Chondrocyte (in vitro differentiated cells): Measurements from ENCODE around the gene CILP2. TPM values are rescaled to one million over a fixed set of nuclear protein-coding genes. Genes with fewer than 3 reads are reported as not detected.
A peak's percentile ranks its signal among the peaks of the same experiment; 100 is the strongest.

ENCODE experiments used
- DNase-seq: peaks from one replicate; pipeline ENCODE4 v3.0.0; 2021; ENCODE audit warnings: mixed read lengths, low spot score
- H3K27ac Mint-ChIP-seq: one replicate; pipeline ENCODE4 v1.8.0; 2021; ENCODE audit warnings: mild to moderate bottlenecking, moderate library complexity, mixed read lengths; ENCODE audit not compliant: unreplicated experiment
- H3K27me3 Mint-ChIP-seq: 2 replicates; pipeline ENCODE4 v1.8.0; 2021; ENCODE audit warnings: low read depth, mixed read lengths
- H3K36me3 Mint-ChIP-seq: 2 replicates; pipeline ENCODE4 v1.8.0; 2021; ENCODE audit warnings: low read depth, mixed read lengths
- H3K4me1 Mint-ChIP-seq: 2 replicates; pipeline ENCODE4 v1.8.0; 2021; ENCODE audit warnings: low read depth, mild to moderate bottlenecking, mixed read lengths
- H3K4me3 Mint-ChIP-seq: one replicate; pipeline ENCODE4 v1.8.0; 2021; ENCODE audit warnings: mild to moderate bottlenecking, moderate library complexity, mixed read lengths; ENCODE audit not compliant: unreplicated experiment
- H3K9me3 Mint-ChIP-seq: 2 replicates; pipeline ENCODE4 v1.8.0; 2021; ENCODE audit warnings: low read depth, mixed read lengths
- CTCF ChIP-seq: fragments of 200-600 bp; sonication (generic); IDR thresholded peaks from 2 replicates; pipeline ENCODE4 v1.5.0; 2021; ENCODE audit warnings: antibody characterized with exemption, mild to moderate bottlenecking, moderate library complexity
- total RNA-seq: library from RNA; stranded (reverse); gene quantifications from 3 replicates; pipeline ENCODE4 v1.2.1, GENCODE V29; 2021

CILP2 gene
- total RNA-seq, 1 donor from 2014 or later: 12.7 TPM

DNA sequence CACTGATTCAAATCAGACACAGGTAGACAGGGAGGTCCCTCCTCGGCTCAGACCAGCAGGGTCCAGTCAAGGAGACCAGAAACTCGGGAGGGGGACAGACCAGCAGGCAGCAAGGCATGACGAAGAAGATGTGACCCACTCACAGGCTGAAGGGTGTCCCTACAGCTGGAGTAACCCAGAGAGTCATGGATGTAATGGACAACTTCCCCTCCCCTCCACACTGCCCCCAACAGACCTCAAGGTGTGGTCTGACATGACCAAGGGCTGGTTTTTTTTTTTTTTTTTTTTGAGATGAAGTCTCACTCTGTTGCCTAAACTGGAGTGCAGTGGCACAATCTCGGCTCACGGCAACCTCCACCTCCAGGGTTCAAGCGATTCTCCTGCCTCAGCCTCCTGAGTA is 46.3 kb downstream of the CILP2 start:
- no peak overlapping the region for H3K4me3 Mint-ChIP-seq
- TF ChIP-seq CTCF: no peak
- no peaks in the 10 kb centered on the region for H3K4me1 Mint-ChIP-seq
- no peaks in the 10 kb centered on the region for H3K9me3 Mint-ChIP-seq
- no peak overlapping the region for H3K27ac Mint-ChIP-seq
- no peak for DNase-seq
- H3K36me3 Mint-ChIP-seq: no peaks in the 10 kb centered on the region
- no peaks in the 10 kb centered on the region for H3K27me3 Mint-ChIP-seq

- Mint-ChIP-seq H3K4me1 (peaks cover 18% of the 10 kb centered on the region), H3K9me3 (no peaks in the 10 kb centered on the region), H3K27ac (no peak overlapping the region), H3K36me3 (no peaks in the 10 kb centered on the region), H3K27me3 (no peaks in the 10 kb centered on the region), H3K4me3 (no peak overlapping the region)
- DNase-seq: no peak
- TF ChIP-seq CTCF: no peak
Measured at GRCh38 chr19:19587771-19588170, 49.7 kb downstream of the CILP2 start.

DNA sequence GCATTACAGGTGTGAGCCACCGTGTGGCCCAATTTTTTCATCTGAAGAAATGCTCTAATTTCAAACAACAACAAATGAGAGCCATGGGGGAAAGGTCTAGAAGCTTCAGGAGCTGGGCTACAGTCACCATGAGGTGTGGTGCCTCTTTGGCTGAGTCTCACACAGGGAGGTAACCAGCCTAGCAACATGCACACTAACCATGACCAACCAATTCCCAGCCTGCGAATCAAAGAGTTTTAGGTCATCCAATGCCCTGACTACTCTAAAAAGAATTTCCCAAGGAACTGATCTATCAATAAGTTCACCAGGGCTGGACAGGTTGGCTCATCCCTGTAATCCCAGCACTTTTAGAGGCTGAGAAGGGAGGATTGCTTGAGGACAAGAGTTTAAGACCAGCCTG is 50.5 kb downstream of the CILP2 start:
- Mint-ChIP-seq H3K27ac (no peak overlapping the region), H3K27me3 (no peaks in the 10 kb centered on the region), H3K9me3 (no peaks in the 10 kb centered on the region), H3K4me3 (no peak overlapping the region), H3K36me3 (no peaks in the 10 kb centered on the region), H3K4me1 (peaks cover 18% of the 10 kb centered on the region)
- no peak for DNase-seq
- TF ChIP-seq CTCF: no peak

GRCh38 chr19:19591133-19591825 is 53.2 kb downstream of the CILP2 start:
- Mint-ChIP-seq H3K36me3 (no peaks in the 10 kb centered on the region), H3K4me1 (peaks cover 27% of the 10 kb centered on the region), H3K9me3 (no peaks in the 10 kb centered on the region), H3K27me3 (no peaks in the 10 kb centered on the region), H3K4me3 (no peak overlapping the region), H3K27ac (peak overlapping the region; percentile 89)
- TF ChIP-seq CTCF: no peak
- no peak for DNase-seq

GRCh38 chr19:19592690-19593089 is 54.6 kb downstream of the CILP2 start:
- H3K9me3 Mint-ChIP-seq: no peaks in the 10 kb centered on the region
- H3K4me1 Mint-ChIP-seq: peaks cover 27% of the 10 kb centered on the region
- no peak for DNase-seq
- no peaks in the 10 kb centered on the region for H3K36me3 Mint-ChIP-seq
- no peak overlapping the region for H3K4me3 Mint-ChIP-seq
- no peak overlapping the region for H3K27ac Mint-ChIP-seq
- no peaks in the 10 kb centered on the region for H3K27me3 Mint-ChIP-seq
- TF ChIP-seq CTCF: no peak
